ENCODE data around the gene CD81. TPM values are rescaled to one million over a fixed set of nuclear protein-coding genes. Genes with fewer than 3 reads are reported as not detected.
A peak's percentile ranks its signal among the peaks of the same experiment; 100 is the strongest.

Gene CD81
- total RNA-seq, 1 donor from 2014 or later, result 350 TPM

GRCh38 chr11:2417856-2418692 is 41.0 kb downstream of the CD81 start:
- no peak for DNase-seq (ENCODE audit: extremely low spot score, unreplicated experiment)
- H3K36me3 Mint-ChIP-seq, result no peaks in the 10 kb centered on the region
- no peaks in the 10 kb centered on the region for H3K27me3 Mint-ChIP-seq
- no peak for TF ChIP-seq CTCF (conservative IDR thresholded peaks at IDR 0.05)
- H3K4me1 Mint-ChIP-seq (ENCODE audit: unreplicated experiment), result no peaks in the 10 kb centered on the region
- no peak overlapping the region for H3K4me3 Mint-ChIP-seq
- no peak overlapping the region for H3K27ac Mint-ChIP-seq
- no peaks in the 10 kb centered on the region for H3K9me3 Mint-ChIP-seq

GRCh38 chr11:2418693-2419360 is 41.7 kb downstream of the CD81 start:
- Mint-ChIP-seq H3K27ac (no peak overlapping the region), H3K27me3 (no peaks in the 10 kb centered on the region), H3K9me3 (no peaks in the 10 kb centered on the region), H3K4me1 (ENCODE audit: unreplicated experiment) (no peaks in the 10 kb centered on the region), H3K4me3 (no peak overlapping the region), H3K36me3 (no peaks in the 10 kb centered on the region)
- no peak for DNase-seq (ENCODE audit: extremely low spot score, unreplicated experiment)
- no peak for TF ChIP-seq CTCF (conservative IDR thresholded peaks at IDR 0.05)

GRCh38 chr11:2419638-2420501 is 42.8 kb downstream of the CD81 start:
- TF ChIP-seq CTCF (conservative IDR thresholded peaks at IDR 0.05), result peak; percentile 92
- DNase-seq (ENCODE audit: extremely low spot score, unreplicated experiment), result no peak
- H3K4me1 Mint-ChIP-seq (ENCODE audit: unreplicated experiment), result no peaks in the 10 kb centered on the region
- no peak overlapping the region for H3K4me3 Mint-ChIP-seq
- no peaks in the 10 kb centered on the region for H3K36me3 Mint-ChIP-seq
- no peaks in the 10 kb centered on the region for H3K9me3 Mint-ChIP-seq
- H3K27ac Mint-ChIP-seq, result no peak overlapping the region
- H3K27me3 Mint-ChIP-seq, result no peaks in the 10 kb centered on the region

GRCh38 chr11:2420502-2421225 is 43.6 kb downstream of the CD81 start:
- Mint-ChIP-seq H3K36me3 (no peaks in the 10 kb centered on the region), H3K27me3 (no peaks in the 10 kb centered on the region), H3K27ac (no peak overlapping the region), H3K4me3 (no peak overlapping the region), H3K4me1 (ENCODE audit: unreplicated experiment) (no peaks in the 10 kb centered on the region), H3K9me3 (no peaks in the 10 kb centered on the region)
- peak; percentile 85 for DNase-seq (ENCODE audit: extremely low spot score, unreplicated experiment)
- TF ChIP-seq CTCF (conservative IDR thresholded peaks at IDR 0.05), result peak; percentile 95

All from type B pancreatic cell (in vitro differentiated cells).